GM12878 (cell line): ENCODE measurements around the gene GUK1. TPM values are rescaled to one million over a fixed set of nuclear protein-coding genes. Genes with fewer than 3 reads are reported as not detected.
"Not testable (repeated sequence)": the region's sequence is repeated elsewhere in the genome, so short reads cannot be mapped to it uniquely, and the experiment has no call there.

Source experiments
- ATAC-seq: fragments of 200-7000 bp; cut with Tn5 transposase; 3 replicates; pipeline ENCODE4 v1.9.1; 2020; ENCODE audit warnings: mild to moderate bottlenecking, moderate library complexity
- BruUV-seq: library from RNA; stranded (reverse); fragments of 400-500 nt; replicated peaks from 2 replicates; lab custom pipeline; 2021; lab: Mats Ljungman, UMichigan
- CTCF ChIA-PET: fragments of 300-600 bp; sonication (Branson Sonifier 250); formaldehyde crosslinking; extraction: SDS; loops from one replicate; lab custom pipeline; 2021; ENCODE audit warnings: inconsistent platforms; lab: Yijun Ruan, JAX
- POLR2A ChIA-PET: fragments of 350-600 bp; formaldehyde crosslinking; extraction: SDS; loops from one replicate; lab custom pipeline; 2021; ENCODE audit warnings: inconsistent platforms; lab: Charles Lee
- RAD21 ChIA-PET: fragments of 300-600 bp; sonication (Branson Sonifier 250); formaldehyde crosslinking; loops from one replicate; lab custom pipeline; 2023; ENCODE audit warnings: antibody characterized with exemption; ENCODE audit not compliant: unreplicated experiment; lab: Charles Lee
- SMC1A ChIA-PET: fragments of 300-600 bp; sonication (Branson Sonifier 250); formaldehyde crosslinking; loops from one replicate; lab custom pipeline; 2023; ENCODE audit not compliant: unreplicated experiment, uncharacterized antibody; lab: Charles Lee
- DNase-seq: peaks from one replicate; pipeline ENCODE4 v3.0.0-alpha.2; 2011; ENCODE audit warnings: low read depth, low spot score
- FAIRE-seq: peaks from 3 replicates; lab custom pipeline; 2011; peaks lifted over from hg19 to GRCh38; lab: Jason Lieb, UNC
- H2AFZ ChIP-seq: 2 replicates; pipeline ENCODE4 v1.6.0; 2011; ENCODE audit warnings: low read depth, low read length, control low read depth; ENCODE audit not compliant: control insufficient read depth
- H3K27ac ChIP-seq: 2 replicates; pipeline ENCODE4 v1.5.1; 2011; ENCODE audit warnings: control low read depth; ENCODE audit not compliant: control insufficient read depth, insufficient read depth
- H3K27me3 ChIP-seq, 2 experiments: replicated peaks in 1 of 2; 2 replicates each; pipeline versions ENCODE4 v1.6.0 to v1.6.1; 2011; ENCODE audit warnings: low read length in 1 of 2; ENCODE audit not compliant: control insufficient read depth in 2 of 2, insufficient read depth in 2 of 2
- H3K36me3 ChIP-seq, 2 experiments: 2 replicates each; pipeline ENCODE4 v1.5.1; 2011; ENCODE audit warnings: low read length in 1 of 2; ENCODE audit not compliant: control insufficient read depth in 2 of 2, insufficient read depth in 2 of 2
- H3K4me1 ChIP-seq: 2 replicates; pipeline ENCODE4 v1.6.1; 2011; ENCODE audit warnings: mild to moderate bottlenecking, low read length, moderate library complexity, mixed read lengths; ENCODE audit not compliant: control insufficient read depth, insufficient read depth
- H3K4me2 ChIP-seq: 2 replicates; pipeline ENCODE4 v1.6.0; 2011; ENCODE audit warnings: control low read depth; ENCODE audit not compliant: control insufficient read depth, insufficient read depth
- H3K4me3 ChIP-seq: fragments of 200-600 bp; sonication (generic); 2 replicates; pipeline ENCODE4 v1.5.1; 2016
- H3K79me2 ChIP-seq: 2 replicates; pipeline ENCODE4 v1.6.0; 2011; ENCODE audit warnings: low read length; ENCODE audit not compliant: control insufficient read depth, insufficient read depth
- H3K9ac ChIP-seq: 2 replicates; pipeline ENCODE4 v1.8.0; 2011; ENCODE audit warnings: low read length, control low read depth, mixed read lengths; ENCODE audit not compliant: control insufficient read depth, insufficient read depth
- H3K9me3 ChIP-seq: replicated peaks from 3 replicates; pipeline ENCODE4 v1.5.1; 2011; ENCODE audit warnings: mild to moderate bottlenecking, low read length; ENCODE audit not compliant: control insufficient read depth, insufficient read depth
- H4K20me1 ChIP-seq: 2 replicates; pipeline ENCODE4 v1.6.0; 2011; ENCODE audit not compliant: control insufficient read depth, insufficient read depth
- BCL11A ChIP-seq: IDR thresholded peaks from 2 replicates; pipeline ENCODE4 v1.6.1; 2011; ENCODE audit warnings: low read depth, low read length
- E2F8 ChIP-seq: fragments of 450-650 bp; IDR thresholded peaks from 2 replicates; pipeline ENCODE4 v1.6.1; 2018; ENCODE audit warnings: mild to moderate bottlenecking, low read depth, moderate library complexity; ENCODE audit not compliant: partially characterized antibody
- EED ChIP-seq: sonication (generic); IDR thresholded peaks from 2 replicates; pipeline ENCODE4 v1.6.1; 2016; ENCODE audit warnings: antibody characterized with exemption, low read depth
- IRF4 ChIP-seq: IDR thresholded peaks from 2 replicates; pipeline ENCODE4 v1.6.1; 2011; ENCODE audit warnings: low read depth, low read length
- IRF5 ChIP-seq: fragments of 450-650 bp; IDR thresholded peaks from 2 replicates; pipeline ENCODE4 v1.6.1; 2017; ENCODE audit warnings: borderline replicate concordance
- SREBF2 ChIP-seq: IDR thresholded peaks from 2 replicates; pipeline ENCODE4 v1.6.1; 2012; ENCODE audit warnings: mild to moderate bottlenecking, low read length
- SRF ChIP-seq, 2 experiments: IDR thresholded peaks; 2 replicates each; pipeline ENCODE4 v1.6.1; 2011; ENCODE audit warnings: low read depth in 2 of 2, low read length in 2 of 2, mild to moderate bottlenecking in 1 of 2, moderate library complexity in 1 of 2
- STAT1 ChIP-seq: fragments of 450-650 bp; conservative IDR thresholded peaks from 2 replicates; pipeline ENCODE4 v1.6.1; 2014; ENCODE audit warnings: antibody characterized with exemption, mild to moderate bottlenecking
- ZBTB40 ChIP-seq: fragments of 450-650 bp; IDR thresholded peaks from 2 replicates; pipeline ENCODE4 v1.6.1; 2016; ENCODE audit warnings: mild to moderate bottlenecking, moderate library complexity, borderline replicate concordance
- ZNF622 ChIP-seq: fragments of 450-650 bp; IDR thresholded peaks from 2 replicates; pipeline ENCODE4 v1.6.1; 2017; ENCODE audit warnings: mild to moderate bottlenecking, inconsistent platforms
- ZSCAN29 ChIP-seq: fragments of 450-650 bp; IDR thresholded peaks from 2 replicates; pipeline ENCODE4 v1.6.1; 2017; ENCODE audit warnings: mild to moderate bottlenecking, moderate library complexity
- WGBS: methylation state at CpG from one replicate; pipeline ENCODE4 v1.1.6; 2016; ENCODE audit warnings: low lambda C conversion rate; ENCODE audit not compliant: insufficient replicate concordance, insufficient coverage; ENCODE audit errors: missing lambda C conversion rate; 5-methylcytosine and 5-hydroxymethylcytosine counted together
- in situ Hi-C: fragments of 300-500 bp; cut with MboI; formaldehyde crosslinking; loops from 9 replicates; pipeline ENCODE4 v1.14.3; 2018; ENCODE audit warnings: mixed read lengths
- intact Hi-C: fragments of 100-400 bp; cut with micrococcal nuclease; formaldehyde crosslinking; loops from one replicate; pipeline ENCODE4 v1.14.2; 2022; ENCODE audit not compliant: unreplicated experiment
- polyA plus RNA-seq, 11 experiments: library from polyadenylated mRNA; depleted of rRNA in 4 of 11; unstranded in 6 of 11; stranded (reverse) in 5 of 11; fragments of >200 nt; fragmentation: Nextera tagmentation in 4 of 11; fragmentation: Illumina TruSeq in 1 of 11; extraction: Ambion mirVana in 4 of 11; extraction: Trizol in 1 of 11; gene quantifications; 1 replicate in 1 of 11; 2 replicates in 10 of 11; pipeline versions ENCODE4 v1.2.1 to v1.2.3, GENCODE V29; 2011 to 2016; ENCODE audit warnings: inconsistent platforms in 2 of 11, missing spikeins in 2 of 11, low read depth in 1 of 11
- total RNA-seq, 4 experiments: library from RNA; depleted of rRNA in 3 of 4; stranded (reverse); fragments of >200 nt in 3 of 4; fragmentation: Illumina TruSeq in 1 of 4; extraction: Trizol in 1 of 4; gene quantifications; 2 replicates each; pipeline versions ENCODE4 v1.2.1 to v1.2.3, GENCODE V29; 2013 to 2021

GUK1 gene
- total and polyA plus RNA-seq, 10 of the 15 experiments (the other 5 are each of a cell fraction or from before 2014, with no cell fraction given), result 6.3 to 357 (median 203) TPM

- no peak for FAIRE-seq
- H4K20me1 ChIP-seq, result no peaks in the 10 kb centered on the region
- H3K36me3 ChIP-seq, result no peaks in the 10 kb centered on the region
- SMC1A ChIA-PET, result interaction anchor here (0.6 kb wide), 1 partner anchor 272 kb away, joined by 3 read pairs; no protein-coding TSS in a partner anchor
- H3K27me3 ChIP-seq, result no peaks in the 10 kb centered on the region
- H3K79me2 ChIP-seq, result no peaks in the 10 kb centered on the region
- no peaks in the 10 kb centered on the region for H3K9me3 ChIP-seq
- H3K9ac ChIP-seq, result no peak overlapping the region
- TF ChIP-seq ZSCAN29 (no peak), SRF (IDR thresholded peaks at IDR 0.05; ENCODE audit: low read depth in 2 of 2, low read length in 2 of 2) (no peak), STAT1 (no peak), IRF4 (no peak), BCL11A (no peak), E2F8 (no peak), IRF5 (no peak), ZBTB40 (no peak), ZNF622 (no peak), EED (no peak), SREBF2 (no peak)
- TF ChIP-seq, all 136 proteins: peak for 0
- POLR2A ChIA-PET, result no interaction called here
- no peak overlapping the region for H2AFZ ChIP-seq
- RAD21 ChIA-PET, result no interaction called here
- CTCF ChIA-PET, result no interaction called here
- DNase-seq, result no peak
- no peak overlapping the region for H3K4me2 ChIP-seq
- in situ Hi-C loops (no loop called here), intact Hi-C loops (no loop called here)
- no peak for ATAC-seq
- H3K4me1 ChIP-seq, result no peaks in the 10 kb centered on the region
- BruUV-seq, result no TSS peak
- H3K4me3 ChIP-seq, result no peak overlapping the region
- WGBS, result 53% methylated on average over 11 of the region's 11 CpGs
- H3K27ac ChIP-seq, result no peak overlapping the region
Measured at GRCh38 chr1:228185641-228185965, 45.5 kb downstream of the GUK1 start.

- H3K4me3 ChIP-seq, FAIRE-seq, H2AFZ ChIP-seq, H3K36me3 ChIP-seq, H3K27me3 ChIP-seq, RAD21 ChIA-PET, intact Hi-C loops, POLR2A ChIA-PET, H3K4me2 ChIP-seq, H3K9me3 ChIP-seq, BruUV-seq, ATAC-seq, H3K27ac ChIP-seq, H3K9ac ChIP-seq, DNase-seq, H4K20me1 ChIP-seq, H3K79me2 ChIP-seq, H3K4me1 ChIP-seq, in situ Hi-C loops: not testable (repeated sequence)
- 0% methylated on average over 2 of the region's 2 CpGs for WGBS
- ChIA-PET SMC1A (interaction anchor here (1.0 kb wide), 1 partner anchor 15 kb away, joined by 3 read pairs; no protein-coding TSS in a partner anchor), CTCF (interaction anchor here (1.1 kb wide), 1 partner anchor 11 kb away, joined by 3 read pairs; no protein-coding TSS in a partner anchor)
Measured at GRCh38 chr1:228188249-228188648, 48.2 kb downstream of the GUK1 start.
